Neural cell (in vitro differentiated cells): ENCODE data around the gene GNB2. TPM values are rescaled to one million over a fixed set of nuclear protein-coding genes. Genes with fewer than 3 reads are reported as not detected.

Source experiments
- H2AFZ ChIP-seq: fragments of 200-600, 300-800 bp; sonication (generic), shearing (Covaris generic); 2 replicates; pipeline ENCODE4 v1.6.0; 2014; ENCODE audit warnings: low read depth, mild to moderate bottlenecking, antibody characterized with exemption, low read length, moderate library complexity
- H3F3A ChIP-seq: fragments of 200-600 bp; shearing (Covaris generic); 2 replicates; pipeline ENCODE4 v1.6.1; 2016; ENCODE audit warnings: mild to moderate bottlenecking, moderate library complexity, mixed read lengths, antibody characterized with exemption, low read length; ENCODE audit not compliant: insufficient read depth, poor library complexity, severe bottlenecking
- H3K27ac ChIP-seq: fragments of 200-600, 300-800 bp; sonication (generic), shearing (Covaris generic); 2 replicates; pipeline ENCODE4 v1.5.1; 2014; ENCODE audit warnings: mild to moderate bottlenecking, low read length, moderate library complexity
- H3K27me3 ChIP-seq: fragments of 300-800, 200-600 bp; sonication (generic), shearing (Covaris generic); 2 replicates; pipeline ENCODE4 v1.6.0; 2014; ENCODE audit warnings: mild to moderate bottlenecking, low read depth, low read length, moderate library complexity; ENCODE audit not compliant: insufficient read depth
- H3K36me3 ChIP-seq: fragments of 300-800, 200-600 bp; sonication (generic), shearing (Covaris generic); 2 replicates; pipeline ENCODE4 v1.5.1; 2014; ENCODE audit warnings: mild to moderate bottlenecking, antibody characterized with exemption, low read length, moderate library complexity; ENCODE audit not compliant: insufficient read depth
- H3K4me2 ChIP-seq: fragments of 300-800, 200-600 bp; sonication (generic), shearing (Covaris generic); 2 replicates; pipeline ENCODE4 v1.6.0; 2014; ENCODE audit warnings: mild to moderate bottlenecking, low read length
- H3K4me3 ChIP-seq: fragments of 300-800, 200-600 bp; sonication (generic), shearing (Covaris generic); 2 replicates; pipeline ENCODE4 v1.5.1; 2014; ENCODE audit warnings: mild to moderate bottlenecking, low read length, moderate library complexity
- H3K79me2 ChIP-seq: fragments of 200-600 bp; shearing (Covaris generic); replicated peaks from 2 replicates; pipeline ENCODE4 v1.6.0; 2014; ENCODE audit warnings: mild to moderate bottlenecking, low read length, moderate library complexity; ENCODE audit not compliant: insufficient read depth
- H3K9ac ChIP-seq: fragments of 300-800, 200-600 bp; sonication (generic), shearing (Covaris generic); 2 replicates; pipeline ENCODE4 v1.6.1; 2016; ENCODE audit warnings: mild to moderate bottlenecking, low read length, mixed read lengths
- H3K9me2 ChIP-seq: fragments of 200-600 bp; shearing (Covaris generic); 2 replicates; pipeline ENCODE4 v1.6.1; 2016; ENCODE audit warnings: mild to moderate bottlenecking, low read length, mixed read lengths; ENCODE audit not compliant: insufficient read depth
- H3K9me3 ChIP-seq: fragments of 200-600, 300-800 bp; sonication (generic), shearing (Covaris generic); 2 replicates; pipeline ENCODE4 v1.6.1; 2016; ENCODE audit warnings: mild to moderate bottlenecking, mixed run types, low read length, moderate library complexity, mixed read lengths
- H4K20me1 ChIP-seq: fragments of 200-600 bp; shearing (Covaris generic); 2 replicates; pipeline ENCODE4 v1.6.1; 2016; ENCODE audit warnings: mild to moderate bottlenecking, mixed run types; ENCODE audit not compliant: insufficient read depth
- EP300 ChIP-seq: fragments of 450-650 bp; conservative IDR thresholded peaks from 2 replicates; pipeline ENCODE4 v1.6.1; 2014; ENCODE audit warnings: antibody characterized with exemption, mild to moderate bottlenecking, moderate library complexity; ENCODE audit not compliant: poor library complexity, severe bottlenecking
- MXI1 ChIP-seq: fragments of 450-650 bp; conservative IDR thresholded peaks from 2 replicates; pipeline ENCODE4 v1.6.1; 2014; ENCODE audit warnings: antibody characterized with exemption, mild to moderate bottlenecking; ENCODE audit not compliant: poor library complexity, severe bottlenecking
- POLR2AphosphoS5 ChIP-seq: IDR thresholded peaks from 2 replicates; pipeline ENCODE4 v1.6.1; 2012
- RAD21 ChIP-seq: fragments of 450-650 bp; conservative IDR thresholded peaks from 2 replicates; pipeline ENCODE4 v1.6.1; 2014; ENCODE audit warnings: antibody characterized with exemption, mild to moderate bottlenecking, moderate library complexity
- REST ChIP-seq: IDR thresholded peaks from 2 replicates; pipeline ENCODE4 v1.6.1; 2012; ENCODE audit warnings: borderline replicate concordance
- SMC3 ChIP-seq: fragments of 450-650 bp; conservative IDR thresholded peaks from 2 replicates; pipeline ENCODE4 v1.6.1; 2014; ENCODE audit warnings: antibody characterized with exemption, mild to moderate bottlenecking, moderate library complexity; ENCODE audit not compliant: poor library complexity
- TAF1 ChIP-seq: IDR thresholded peaks from 2 replicates; pipeline ENCODE4 v1.6.1; 2012; ENCODE audit warnings: low read depth
- polyA plus RNA-seq: library from polyadenylated mRNA; depleted of rRNA; stranded (reverse); fragments of >200 nt; gene quantifications from 2 replicates; pipeline ENCODE4 v1.2.3, GENCODE V29; 2014

The GNB2 gene
- polyA plus RNA-seq, 1 donor from 2014 or later = 279 TPM

GRCh38 chr7:100673942-100674410, 436 bp downstream of the GNB2 start:
- Histone ChIP-seq H4K20me1 (no peaks in the 10 kb centered on the region), H3K4me2 (peak overlapping the region; percentile 78), H3K9me3 (no peaks in the 10 kb centered on the region), H3K79me2 (peaks cover 28% of the 10 kb centered on the region), H3F3A (no peaks in the 10 kb centered on the region), H3K27me3 (no peaks in the 10 kb centered on the region), H3K36me3 (peaks cover 3% of the 10 kb centered on the region), H2AFZ (peak overlapping the region; percentile 45), H3K27ac (peak overlapping the region; percentile 88), H3K9ac (peak overlapping the region; percentile 97), H3K9me2 (no peaks in the 10 kb centered on the region), H3K4me3 (peak overlapping the region; percentile 87)
- TF ChIP-seq REST = peak; percentile 57
- peak; percentile 8 for TF ChIP-seq MXI1
- TF ChIP-seq RAD21 = no peak

GRCh38 chr7:100674411-100675104, 1.0 kb downstream of the GNB2 start:
- H3K4me2 ChIP-seq = peak overlapping the region; percentile 78
- peak overlapping the region; percentile 97 for H3K9ac ChIP-seq
- no peaks in the 10 kb centered on the region for H3K9me3 ChIP-seq
- no peaks in the 10 kb centered on the region for H3K27me3 ChIP-seq
- no peaks in the 10 kb centered on the region for H3K9me2 ChIP-seq
- peak overlapping the region; percentile 87 for H3K4me3 ChIP-seq
- H3F3A ChIP-seq = no peaks in the 10 kb centered on the region
- H4K20me1 ChIP-seq = no peaks in the 10 kb centered on the region
- peaks cover 28% of the 10 kb centered on the region for H3K79me2 ChIP-seq
- TF ChIP-seq RAD21 (no peak), POLR2AphosphoS5 (no peak)
- peak overlapping the region; percentile 88 for H3K27ac ChIP-seq
- H2AFZ ChIP-seq = peak overlapping the region; percentile 45
- peaks cover 3% of the 10 kb centered on the region for H3K36me3 ChIP-seq

GRCh38 chr7:100675105-100675451, 1.5 kb downstream of the GNB2 start:
- no peak overlapping the region for H3K4me2 ChIP-seq
- no peaks in the 10 kb centered on the region for H4K20me1 ChIP-seq
- peak overlapping the region; percentile 88 for H3K27ac ChIP-seq

More at GRCh38 chr7:100675105-100675451, 1.5 kb downstream of the GNB2 start:
- H2AFZ ChIP-seq = no peak overlapping the region
- H3K36me3 ChIP-seq = peaks cover 3% of the 10 kb centered on the region
- no peaks in the 10 kb centered on the region for H3K27me3 ChIP-seq
- H3K4me3 ChIP-seq = peak overlapping the region; percentile 87
- TF ChIP-seq TAF1 (no peak), RAD21 (no peak), SMC3 (no peak), EP300 (no peak)
- H3K9me2 ChIP-seq = no peaks in the 10 kb centered on the region
- peak overlapping the region; percentile 97 for H3K9ac ChIP-seq
- no peaks in the 10 kb centered on the region for H3K9me3 ChIP-seq
- H3F3A ChIP-seq = no peaks in the 10 kb centered on the region
- H3K79me2 ChIP-seq = peaks cover 28% of the 10 kb centered on the region
